Hepatocyte (in vitro differentiated cells): Measurements from ENCODE around the gene CRHR1. TPM values are rescaled to one million over a fixed set of nuclear protein-coding genes. Genes with fewer than 3 reads are reported as not detected.

Source experiments
- DNase-seq: peaks from one replicate; pipeline ENCODE4 v3.0.0-alpha.2; 2016; ENCODE audit warnings: low spot score
- H2AFZ ChIP-seq: fragments of 200-600 bp; sonication (generic); 2 replicates; pipeline ENCODE4 v1.6.0; 2016; ENCODE audit warnings: antibody characterized with exemption, mild to moderate bottlenecking
- H3K27ac ChIP-seq: fragments of 200-600 bp; sonication (generic); 2 replicates; pipeline ENCODE4 v1.5.1; 2016; ENCODE audit warnings: mild to moderate bottlenecking
- H3K27me3 ChIP-seq: fragments of 200-600 bp; sonication (generic); 2 replicates; pipeline ENCODE4 v1.6.1; 2016
- H3K36me3 ChIP-seq: fragments of 200-600 bp; sonication (generic); replicated peaks from 2 replicates; pipeline ENCODE4 v1.5.1; 2016; ENCODE audit warnings: low read depth; ENCODE audit not compliant: insufficient read depth
- H3K4me1 ChIP-seq: fragments of 200-600 bp; sonication (generic); 2 replicates; pipeline ENCODE4 v1.5.1; 2016; ENCODE audit warnings: mild to moderate bottlenecking, moderate library complexity; ENCODE audit not compliant: insufficient read depth
- H3K4me2 ChIP-seq: fragments of 200-600 bp; sonication (generic); 2 replicates; pipeline ENCODE4 v1.6.0; 2016
- H3K4me3 ChIP-seq: fragments of 200-600 bp; sonication (generic); 2 replicates; pipeline ENCODE4 v1.5.1; 2016; ENCODE audit warnings: mild to moderate bottlenecking
- H3K79me2 ChIP-seq: fragments of 200-600 bp; sonication (generic); 2 replicates; pipeline ENCODE4 v1.6.0; 2017; ENCODE audit warnings: mild to moderate bottlenecking
- H3K9me2 ChIP-seq: fragments of 200-600 bp; sonication (generic); replicated peaks from 2 replicates; pipeline ENCODE4 v1.6.0; 2017; ENCODE audit warnings: mild to moderate bottlenecking; ENCODE audit not compliant: insufficient read depth
- H3K9me3 ChIP-seq: fragments of 200-600 bp; sonication (generic); 2 replicates; pipeline ENCODE4 v1.5.1; 2016; ENCODE audit warnings: low read depth, mild to moderate bottlenecking
- H4K20me1 ChIP-seq: fragments of 200-600 bp; sonication (generic); 2 replicates; pipeline ENCODE4 v1.6.0; 2016; ENCODE audit warnings: mild to moderate bottlenecking; ENCODE audit not compliant: insufficient read depth, poor library complexity, severe bottlenecking
- EZH2 ChIP-seq: fragments of 200-600 bp; sonication (generic); IDR thresholded peaks from 2 replicates; pipeline ENCODE4 v1.6.1; 2016; ENCODE audit warnings: antibody characterized with exemption, mild to moderate bottlenecking, borderline replicate concordance
- EZH2phosphoT487 ChIP-seq: fragments of 200-600 bp; sonication (generic); IDR thresholded peaks from one replicate; pipeline ENCODE4 v1.6.1; 2018; ENCODE audit warnings: antibody characterized with exemption, mild to moderate bottlenecking, low read depth, moderate library complexity; ENCODE audit not compliant: unreplicated experiment, severe bottlenecking
- WGBS: methylation state at CpG from one replicate; pipeline ENCODE4 v1.1.6; 2016; ENCODE audit warnings: low lambda C conversion rate; ENCODE audit errors: missing lambda C conversion rate; 5-methylcytosine and 5-hydroxymethylcytosine counted together
- polyA plus RNA-seq: library from polyadenylated mRNA; unstranded; fragments of >200 nt; fragmentation: Nextera tagmentation; extraction: Ambion mirVana; gene quantifications from 2 replicates; pipeline ENCODE4 v1.2.1, GENCODE V29; 2016
- total RNA-seq: library from RNA; depleted of rRNA; stranded (reverse); fragments of >200 nt; gene quantifications from 2 replicates; pipeline ENCODE4 v1.2.3, GENCODE V29; 2014
- TF ChIP-seq, protein P1 (sequence below): fragments of 200-600 bp; sonication (generic); IDR thresholded peaks from 2 replicates; pipeline ENCODE4 v1.5.1; 2016; ENCODE audit warnings: antibody characterized with exemption, mild to moderate bottlenecking; ENCODE audit not compliant: poor library complexity

The CRHR1 gene
- total and polyA plus RNA-seq, 2 experiments from 2014 or later = not detected

DNA sequence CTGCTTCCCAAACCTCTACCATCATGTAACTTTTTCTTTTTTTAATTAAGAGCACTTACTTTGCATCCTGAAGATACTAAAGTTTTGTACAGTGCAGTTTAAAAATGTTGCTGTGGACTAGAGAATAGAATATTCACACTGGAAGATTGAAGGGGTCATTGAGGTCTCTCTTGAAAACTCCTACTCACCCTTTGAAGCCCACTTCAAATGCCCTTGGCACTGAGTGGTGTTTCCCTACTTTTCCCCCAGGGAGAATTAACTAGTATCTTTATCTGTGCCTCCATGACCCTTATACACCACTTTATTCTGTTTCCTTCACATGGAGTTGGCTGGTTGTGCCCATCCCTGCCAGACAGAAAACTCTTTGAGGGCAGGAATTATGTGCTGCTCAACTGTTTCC, 19.6 kb upstream of the CRHR1 start:
- no peaks in the 10 kb centered on the region for H3K4me1 ChIP-seq
- TF ChIP-seq, protein P1, sequence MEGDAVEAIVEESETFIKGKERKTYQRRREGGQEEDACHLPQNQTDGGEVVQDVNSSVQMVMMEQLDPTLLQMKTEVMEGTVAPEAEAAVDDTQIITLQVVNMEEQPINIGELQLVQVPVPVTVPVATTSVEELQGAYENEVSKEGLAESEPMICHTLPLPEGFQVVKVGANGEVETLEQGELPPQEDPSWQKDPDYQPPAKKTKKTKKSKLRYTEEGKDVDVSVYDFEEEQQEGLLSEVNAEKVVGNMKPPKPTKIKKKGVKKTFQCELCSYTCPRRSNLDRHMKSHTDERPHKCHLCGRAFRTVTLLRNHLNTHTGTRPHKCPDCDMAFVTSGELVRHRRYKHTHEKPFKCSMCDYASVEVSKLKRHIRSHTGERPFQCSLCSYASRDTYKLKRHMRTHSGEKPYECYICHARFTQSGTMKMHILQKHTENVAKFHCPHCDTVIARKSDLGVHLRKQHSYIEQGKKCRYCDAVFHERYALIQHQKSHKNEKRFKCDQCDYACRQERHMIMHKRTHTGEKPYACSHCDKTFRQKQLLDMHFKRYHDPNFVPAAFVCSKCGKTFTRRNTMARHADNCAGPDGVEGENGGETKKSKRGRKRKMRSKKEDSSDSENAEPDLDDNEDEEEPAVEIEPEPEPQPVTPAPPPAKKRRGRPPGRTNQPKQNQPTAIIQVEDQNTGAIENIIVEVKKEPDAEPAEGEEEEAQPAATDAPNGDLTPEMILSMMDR = no peak
- TF ChIP-seq EZH2phosphoT487 = no peak
- no peak for TF ChIP-seq EZH2
- H3K4me2 ChIP-seq = no peak overlapping the region
- H3K4me3 ChIP-seq = no peak overlapping the region
- no peaks in the 10 kb centered on the region for H3K9me3 ChIP-seq
- H3K36me3 ChIP-seq = no peaks in the 10 kb centered on the region
- peaks cover 12% of the 10 kb centered on the region for H3K27me3 ChIP-seq
- no peaks in the 10 kb centered on the region for H3K79me2 ChIP-seq
- no peak for DNase-seq
- H3K27ac ChIP-seq = no peak overlapping the region
- no peaks in the 10 kb centered on the region for H3K9me2 ChIP-seq
- no peaks in the 10 kb centered on the region for H4K20me1 ChIP-seq
- H2AFZ ChIP-seq = no peak overlapping the region

DNA sequence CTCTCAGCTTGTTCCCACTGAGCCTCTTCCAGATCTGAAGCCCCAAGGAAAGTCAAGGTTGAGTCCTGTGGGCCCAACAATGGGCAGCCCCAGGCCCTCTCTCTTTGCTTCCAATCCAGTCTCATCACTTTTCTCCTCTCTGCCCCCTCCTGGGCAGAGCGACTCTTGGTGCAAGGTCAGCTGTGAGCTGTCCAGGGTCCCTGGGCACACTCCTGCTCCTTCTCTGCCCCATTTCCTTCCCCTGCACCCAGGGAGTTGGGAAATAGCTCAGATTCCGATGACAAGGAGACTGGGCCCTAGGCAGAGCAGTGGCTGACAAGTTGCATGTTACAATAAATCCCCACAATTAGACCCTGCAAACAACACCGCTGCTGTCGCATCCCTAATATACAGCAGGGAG, 16.1 kb upstream of the CRHR1 start:
- Histone ChIP-seq H3K27ac (no peak overlapping the region), H3K4me1 (no peaks in the 10 kb centered on the region), H3K9me2 (no peaks in the 10 kb centered on the region), H2AFZ (no peak overlapping the region), H3K4me3 (no peak overlapping the region), H3K36me3 (no peaks in the 10 kb centered on the region), H3K27me3 (peaks cover 24% of the 10 kb centered on the region), H3K4me2 (no peak overlapping the region), H4K20me1 (no peaks in the 10 kb centered on the region), H3K9me3 (no peaks in the 10 kb centered on the region), H3K79me2 (no peaks in the 10 kb centered on the region)
- 44% methylated on average over 4 of the region's 4 CpGs for WGBS
- TF ChIP-seq, protein P1 = no peak
- TF ChIP-seq EZH2 = no peak
- no peak for TF ChIP-seq EZH2phosphoT487
- no peak for DNase-seq

DNA sequence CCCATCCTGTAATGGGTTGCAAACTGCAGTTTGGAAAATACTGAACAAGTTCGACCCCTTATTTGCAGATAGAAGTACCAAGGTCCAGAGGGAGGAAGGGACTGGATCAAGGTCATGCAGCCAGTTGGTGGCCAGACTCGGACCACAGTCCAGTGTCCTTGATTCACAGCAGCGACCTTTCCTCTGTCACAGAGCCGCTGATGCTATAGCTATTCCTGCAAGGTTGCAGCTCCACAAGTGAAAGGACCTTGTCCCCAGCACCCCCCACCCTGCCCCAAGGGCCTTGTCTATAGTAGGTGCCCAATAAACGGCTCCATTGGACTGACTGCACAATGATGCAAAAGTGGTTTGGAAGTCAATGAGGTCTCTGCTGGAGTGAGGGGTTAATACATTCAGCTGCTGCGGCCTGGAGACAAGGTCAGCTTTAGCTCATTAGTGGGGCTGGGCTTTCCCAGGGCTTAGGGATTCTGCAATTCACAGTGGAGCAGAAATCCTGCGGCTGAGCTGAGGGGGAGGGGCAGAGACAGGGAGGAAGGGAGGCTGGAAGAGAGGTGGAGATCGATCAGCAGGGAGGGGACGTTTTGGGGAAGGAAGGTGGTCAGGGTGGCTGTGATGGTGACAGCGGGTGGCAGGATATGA, 13.4 kb upstream of the CRHR1 start:
- no peaks in the 10 kb centered on the region for H3K36me3 ChIP-seq
- TF ChIP-seq, protein P1 = no peak
- H3K27ac ChIP-seq = no peak overlapping the region
- no peaks in the 10 kb centered on the region for H4K20me1 ChIP-seq
- peaks cover 38% of the 10 kb centered on the region for H3K27me3 ChIP-seq
- no peaks in the 10 kb centered on the region for H3K79me2 ChIP-seq
- H3K4me1 ChIP-seq = no peaks in the 10 kb centered on the region
- no peak for DNase-seq
- H3K4me3 ChIP-seq = no peak overlapping the region
- H3K4me2 ChIP-seq = no peak overlapping the region
- no peaks in the 10 kb centered on the region for H3K9me3 ChIP-seq
- 47% methylated on average over 10 of the region's 10 CpGs for WGBS
- H3K9me2 ChIP-seq = no peaks in the 10 kb centered on the region
- H2AFZ ChIP-seq = no peak overlapping the region

DNA sequence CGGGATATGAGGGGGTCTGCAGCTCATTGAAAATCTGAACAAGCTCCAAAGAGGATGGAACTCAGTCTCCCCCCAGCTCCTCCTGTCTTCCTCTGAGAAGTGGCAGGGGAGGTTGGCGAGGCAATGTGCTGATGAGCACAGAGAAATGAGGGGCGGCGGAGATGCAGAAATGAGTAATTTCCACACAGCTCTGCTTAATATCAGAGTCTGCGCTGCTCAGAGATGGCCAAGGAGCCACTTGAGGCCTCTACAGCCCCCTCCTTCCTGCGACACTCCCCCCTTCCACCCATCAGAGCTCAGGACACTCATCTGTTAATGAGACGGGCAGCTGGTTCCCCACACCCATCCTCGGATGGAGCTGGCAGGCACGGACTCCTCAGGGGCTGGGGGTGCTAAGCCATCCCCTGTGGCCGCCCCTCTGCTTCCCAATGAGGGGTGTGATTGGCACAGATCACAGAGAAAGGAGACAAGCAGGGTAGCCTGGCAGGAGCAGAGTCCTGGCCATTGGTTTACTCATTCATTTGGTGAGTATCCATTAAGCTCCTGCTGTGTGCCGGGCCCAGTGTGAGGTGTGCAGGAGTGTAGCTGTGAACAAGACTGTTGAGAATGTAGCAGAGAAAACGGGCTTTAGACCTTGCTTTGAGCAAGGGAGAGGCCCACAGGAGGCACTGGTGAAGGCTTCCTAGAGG, 12.7 kb upstream of the CRHR1 start:
- no peak for DNase-seq
- H3K4me3 ChIP-seq = no peak overlapping the region
- H3K36me3 ChIP-seq = no peaks in the 10 kb centered on the region
- H3K9me3 ChIP-seq = no peaks in the 10 kb centered on the region
- H3K27ac ChIP-seq = no peak overlapping the region
- no peak overlapping the region for H3K4me2 ChIP-seq
- no peak overlapping the region for H2AFZ ChIP-seq
- WGBS = 43% methylated on average over 12 of the region's 12 CpGs
- H3K27me3 ChIP-seq = peaks cover 44% of the 10 kb centered on the region
- H4K20me1 ChIP-seq = no peaks in the 10 kb centered on the region
- H3K79me2 ChIP-seq = no peaks in the 10 kb centered on the region
- no peaks in the 10 kb centered on the region for H3K4me1 ChIP-seq
- TF ChIP-seq EZH2phosphoT487 (no peak), EZH2 (no peak)
- TF ChIP-seq, protein P1 = no peak
- H3K9me2 ChIP-seq = no peaks in the 10 kb centered on the region
